Measurements from ENCODE around the gene MTF2.

The MTF2 gene

GRCh38 chr1:93076268-93076667 lies 2.8 kb upstream of the MTF2 start:
- H3K4me3 Mint-ChIP-seq = no peak overlapping the region
- H3K27ac Mint-ChIP-seq = no peak overlapping the region
- H3K9me3 Mint-ChIP-seq (ENCODE audit: low read depth) = no peaks in the 10 kb centered on the region
- no peaks in the 10 kb centered on the region for H3K36me3 Mint-ChIP-seq
- H3K27me3 Mint-ChIP-seq = no peaks in the 10 kb centered on the region
- H3K4me1 Mint-ChIP-seq (ENCODE audit: low read depth) = peaks cover 17% of the 10 kb centered on the region

DNA sequence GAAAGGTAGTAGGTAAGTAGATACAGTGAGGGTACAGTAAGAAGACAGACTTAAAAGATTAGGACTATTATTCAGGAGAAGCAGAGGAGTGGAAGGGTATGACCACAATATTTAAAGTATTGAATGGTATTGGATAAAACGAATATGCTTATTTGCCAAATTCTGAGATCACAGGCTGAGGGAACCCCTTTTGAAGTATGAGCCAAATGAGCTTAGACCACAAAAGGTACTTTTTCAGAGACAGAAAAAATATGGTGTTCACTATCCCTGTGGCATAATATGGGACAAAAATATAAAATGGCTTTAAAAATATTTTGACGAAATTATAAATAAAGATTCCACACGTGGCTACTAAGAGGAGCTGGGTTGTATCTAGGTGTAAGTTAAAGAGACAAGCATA lies 880 bp upstream of the MTF2 start:
- H3K9me3 Mint-ChIP-seq (ENCODE audit: low read depth) = no peaks in the 10 kb centered on the region

DNA sequence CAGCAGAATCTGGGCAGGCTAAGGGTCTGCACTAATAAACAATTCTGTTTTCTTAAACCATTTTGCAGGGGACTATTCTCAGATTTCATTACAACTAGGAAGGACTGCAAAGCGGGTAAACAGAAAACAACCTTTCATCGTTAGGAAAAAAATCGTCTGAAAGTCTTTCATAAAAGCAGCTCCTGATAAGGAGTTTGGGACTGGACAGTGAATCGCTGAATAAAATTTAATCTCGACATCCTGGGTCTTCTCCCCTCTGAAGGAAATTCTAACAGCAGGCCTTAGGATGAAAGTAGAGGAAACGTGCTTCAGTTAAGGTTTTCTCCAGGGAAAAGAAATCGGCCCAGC lies 471 bp upstream of the MTF2 start:
- H3K9me3 Mint-ChIP-seq (ENCODE audit: low read depth) = no peaks in the 10 kb centered on the region

More for the DNA sequence above, 880 bp upstream of the MTF2 start:
- H3K27me3 Mint-ChIP-seq = no peaks in the 10 kb centered on the region
- H3K4me3 Mint-ChIP-seq = peak overlapping the region; percentile 95
- peaks cover 34% of the 10 kb centered on the region for H3K4me1 Mint-ChIP-seq (ENCODE audit: low read depth)
- H3K36me3 Mint-ChIP-seq = peaks cover 2% of the 10 kb centered on the region
- H3K27ac Mint-ChIP-seq = peak overlapping the region; percentile 98

GRCh38 chr1:93079685-93080141 lies 630 bp downstream of the MTF2 start:
- Mint-ChIP-seq H3K27me3 (no peaks in the 10 kb centered on the region), H3K9me3 (ENCODE audit: low read depth) (no peaks in the 10 kb centered on the region), H3K36me3 (peaks cover 8% of the 10 kb centered on the region), H3K4me3 (peak overlapping the region; percentile 95), H3K4me1 (ENCODE audit: low read depth) (peaks cover 48% of the 10 kb centered on the region), H3K27ac (peak overlapping the region; percentile 98)

More for the DNA sequence above, 471 bp upstream of the MTF2 start:
- peak overlapping the region; percentile 95 for H3K4me3 Mint-ChIP-seq
- H3K27ac Mint-ChIP-seq = peak overlapping the region; percentile 98
- H3K27me3 Mint-ChIP-seq = no peaks in the 10 kb centered on the region
- peaks cover 5% of the 10 kb centered on the region for H3K36me3 Mint-ChIP-seq
- H3K4me1 Mint-ChIP-seq (ENCODE audit: low read depth) = peaks cover 38% of the 10 kb centered on the region

GRCh38 chr1:93080179-93080823 lies 1.2 kb downstream of the MTF2 start:
- Mint-ChIP-seq H3K27ac (peak overlapping the region; percentile 98), H3K9me3 (ENCODE audit: low read depth) (no peaks in the 10 kb centered on the region), H3K4me1 (ENCODE audit: low read depth) (peaks cover 50% of the 10 kb centered on the region), H3K27me3 (no peaks in the 10 kb centered on the region), H3K4me3 (peak overlapping the region; percentile 95), H3K36me3 (peaks cover 8% of the 10 kb centered on the region)

GRCh38 chr1:93081716-93082115 lies 2.6 kb downstream of the MTF2 start:
- peaks cover 14% of the 10 kb centered on the region for H3K36me3 Mint-ChIP-seq
- H3K4me1 Mint-ChIP-seq (ENCODE audit: low read depth) = peaks cover 61% of the 10 kb centered on the region
- H3K4me3 Mint-ChIP-seq = peak overlapping the region; percentile 95
- H3K9me3 Mint-ChIP-seq (ENCODE audit: low read depth) = no peaks in the 10 kb centered on the region
- H3K27me3 Mint-ChIP-seq = no peaks in the 10 kb centered on the region
- H3K27ac Mint-ChIP-seq = no peak overlapping the region

GRCh38 chr1:93082313-93082712 lies 3.2 kb downstream of the MTF2 start:
- H3K36me3 Mint-ChIP-seq = peaks cover 16% of the 10 kb centered on the region
- H3K9me3 Mint-ChIP-seq (ENCODE audit: low read depth) = no peaks in the 10 kb centered on the region
- peaks cover 67% of the 10 kb centered on the region for H3K4me1 Mint-ChIP-seq (ENCODE audit: low read depth)
- no peaks in the 10 kb centered on the region for H3K27me3 Mint-ChIP-seq
- H3K4me3 Mint-ChIP-seq = no peak overlapping the region
- no peak overlapping the region for H3K27ac Mint-ChIP-seq

- peaks cover 21% of the 10 kb centered on the region for H3K36me3 Mint-ChIP-seq
- peaks cover 69% of the 10 kb centered on the region for H3K4me1 Mint-ChIP-seq (ENCODE audit: low read depth)
Observed at GRCh38 chr1:93083979-93084378, 4.9 kb downstream of the MTF2 start.

DNA sequence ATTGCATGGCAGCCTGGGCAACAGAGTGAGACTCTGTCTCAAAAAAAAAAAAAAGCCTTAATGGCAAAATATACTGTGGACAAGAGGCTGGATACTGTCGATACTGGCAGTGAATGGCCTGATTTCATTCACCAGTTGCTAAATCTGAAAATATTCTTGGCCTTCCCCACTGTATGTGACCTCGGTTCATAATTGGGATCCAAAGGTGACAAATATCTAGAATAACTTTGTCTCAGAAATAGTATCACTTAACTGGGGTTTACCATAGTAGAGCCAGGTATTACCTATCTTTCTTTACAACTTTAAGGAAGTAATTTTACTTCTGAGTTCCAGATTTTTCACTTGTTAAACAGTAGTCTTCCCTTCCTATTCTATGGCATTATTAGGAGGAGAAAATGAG lies 8.4 kb downstream of the MTF2 start:
- H3K4me3 Mint-ChIP-seq = no peak overlapping the region
- peaks cover 21% of the 10 kb centered on the region for H3K36me3 Mint-ChIP-seq
- peaks cover 71% of the 10 kb centered on the region for H3K4me1 Mint-ChIP-seq (ENCODE audit: low read depth)
- no peaks in the 10 kb centered on the region for H3K9me3 Mint-ChIP-seq (ENCODE audit: low read depth)
- H3K27ac Mint-ChIP-seq = peak overlapping the region; percentile 10
- H3K27me3 Mint-ChIP-seq = no peaks in the 10 kb centered on the region

More at GRCh38 chr1:93083979-93084378, 4.9 kb downstream of the MTF2 start:
- no peaks in the 10 kb centered on the region for H3K27me3 Mint-ChIP-seq
- no peaks in the 10 kb centered on the region for H3K9me3 Mint-ChIP-seq (ENCODE audit: low read depth)
- H3K4me3 Mint-ChIP-seq = no peak overlapping the region
- no peak overlapping the region for H3K27ac Mint-ChIP-seq

DNA sequence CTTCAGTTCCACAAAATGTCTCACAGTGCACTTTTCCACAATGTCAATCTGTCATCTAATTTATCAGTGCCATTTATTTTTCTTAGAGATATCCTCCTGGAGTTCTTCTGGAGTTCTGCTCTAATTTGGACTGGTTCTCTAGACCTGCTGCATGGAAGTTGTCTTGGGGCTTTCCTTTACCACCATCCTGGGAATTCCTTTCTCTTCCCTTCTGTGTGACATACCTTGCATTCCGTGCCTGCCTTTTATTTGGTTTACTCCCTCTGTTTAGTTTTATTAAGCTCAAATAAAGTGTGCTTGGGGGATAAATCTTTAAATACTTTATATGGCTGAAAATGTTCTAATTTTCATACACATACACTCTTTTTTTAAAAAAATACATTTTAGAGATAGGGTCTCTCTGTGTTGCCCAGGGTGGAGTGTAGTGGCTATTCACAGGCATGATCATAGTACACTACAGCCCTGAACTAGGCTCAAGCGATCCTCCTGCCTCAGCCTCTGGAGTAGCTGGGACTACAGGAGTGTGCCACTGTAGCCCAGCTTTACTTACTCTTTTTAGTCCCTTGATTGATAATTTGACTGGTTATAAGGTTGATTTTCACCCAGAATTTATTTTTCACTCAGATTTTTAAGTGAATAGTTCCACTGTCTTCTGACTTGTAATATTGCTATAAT lies 14.4 kb downstream of the MTF2 start:
- Mint-ChIP-seq H3K4me1 (ENCODE audit: low read depth) (peaks cover 67% of the 10 kb centered on the region), H3K9me3 (ENCODE audit: low read depth) (no peaks in the 10 kb centered on the region), H3K4me3 (peak overlapping the region; percentile 35), H3K36me3 (peaks cover 8% of the 10 kb centered on the region), H3K27ac (peak overlapping the region; percentile 76), H3K27me3 (no peaks in the 10 kb centered on the region)

GRCh38 chr1:93095804-93096585 lies 16.9 kb downstream of the MTF2 start:
- H3K36me3 Mint-ChIP-seq = peaks cover 8% of the 10 kb centered on the region
- no peaks in the 10 kb centered on the region for H3K9me3 Mint-ChIP-seq (ENCODE audit: low read depth)
- H3K4me1 Mint-ChIP-seq (ENCODE audit: low read depth) = peaks cover 76% of the 10 kb centered on the region
- H3K4me3 Mint-ChIP-seq = peak overlapping the region; percentile 38
- no peak overlapping the region for H3K27ac Mint-ChIP-seq
- H3K27me3 Mint-ChIP-seq = no peaks in the 10 kb centered on the region

DNA sequence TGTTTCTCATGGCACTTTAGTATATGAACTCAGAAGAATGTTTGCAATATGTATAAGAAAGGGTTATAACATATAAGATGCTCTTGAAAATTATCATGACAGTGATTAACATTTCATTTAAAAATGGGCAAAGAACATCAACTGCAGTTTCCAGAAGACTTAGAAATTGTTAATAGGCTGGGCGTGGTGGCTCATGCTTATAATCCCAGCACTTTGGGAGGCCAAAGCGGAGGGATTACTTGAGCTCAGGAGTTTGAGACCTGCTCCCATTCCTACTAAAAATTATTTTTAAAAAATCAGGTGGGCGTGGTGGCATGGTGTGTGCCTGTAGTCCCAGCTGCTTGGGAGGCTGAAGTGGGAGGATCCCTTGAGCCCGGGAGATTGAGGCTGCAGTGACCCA lies 23.1 kb downstream of the MTF2 start:
- H3K4me1 Mint-ChIP-seq (ENCODE audit: low read depth) = peaks cover 50% of the 10 kb centered on the region
- peaks cover 17% of the 10 kb centered on the region for H3K36me3 Mint-ChIP-seq
- peaks cover 4% of the 10 kb centered on the region for H3K9me3 Mint-ChIP-seq (ENCODE audit: low read depth)
- no peaks in the 10 kb centered on the region for H3K27me3 Mint-ChIP-seq
- H3K27ac Mint-ChIP-seq = no peak overlapping the region
- no peak overlapping the region for H3K4me3 Mint-ChIP-seq

DNA sequence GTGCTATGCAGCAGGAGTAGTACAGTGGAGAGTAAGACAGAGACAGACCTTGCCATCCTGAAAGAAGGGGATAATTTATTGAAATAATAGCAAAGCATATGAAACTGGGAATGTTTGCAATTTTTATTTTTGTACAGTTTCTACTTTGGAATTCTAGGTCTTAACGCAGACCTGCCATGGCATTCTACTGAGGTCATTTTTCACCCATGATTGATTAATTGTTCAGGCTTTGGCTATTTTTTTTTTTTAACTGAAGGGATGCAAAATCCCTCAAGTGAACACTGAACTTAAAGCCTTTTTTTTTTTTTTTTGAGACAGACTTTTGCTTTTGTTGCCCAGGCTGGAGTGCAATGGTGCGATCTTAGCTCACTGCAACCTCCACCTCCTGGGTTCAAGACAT lies 27.1 kb downstream of the MTF2 start:
- peaks cover 4% of the 10 kb centered on the region for H3K9me3 Mint-ChIP-seq (ENCODE audit: low read depth)
- peaks cover 37% of the 10 kb centered on the region for H3K4me1 Mint-ChIP-seq (ENCODE audit: low read depth)
- H3K27ac Mint-ChIP-seq = no peak overlapping the region
- H3K4me3 Mint-ChIP-seq = no peak overlapping the region
- peaks cover 33% of the 10 kb centered on the region for H3K36me3 Mint-ChIP-seq
- H3K27me3 Mint-ChIP-seq = no peaks in the 10 kb centered on the region

- Mint-ChIP-seq H3K36me3 (peaks cover 30% of the 10 kb centered on the region), H3K27ac (no peak overlapping the region), H3K4me1 (ENCODE audit: low read depth) (peaks cover 40% of the 10 kb centered on the region), H3K27me3 (no peaks in the 10 kb centered on the region), H3K9me3 (ENCODE audit: low read depth) (peaks cover 4% of the 10 kb centered on the region), H3K4me3 (no peak overlapping the region)
Observed at GRCh38 chr1:93107395-93107794, 28.3 kb downstream of the MTF2 start.

DNA sequence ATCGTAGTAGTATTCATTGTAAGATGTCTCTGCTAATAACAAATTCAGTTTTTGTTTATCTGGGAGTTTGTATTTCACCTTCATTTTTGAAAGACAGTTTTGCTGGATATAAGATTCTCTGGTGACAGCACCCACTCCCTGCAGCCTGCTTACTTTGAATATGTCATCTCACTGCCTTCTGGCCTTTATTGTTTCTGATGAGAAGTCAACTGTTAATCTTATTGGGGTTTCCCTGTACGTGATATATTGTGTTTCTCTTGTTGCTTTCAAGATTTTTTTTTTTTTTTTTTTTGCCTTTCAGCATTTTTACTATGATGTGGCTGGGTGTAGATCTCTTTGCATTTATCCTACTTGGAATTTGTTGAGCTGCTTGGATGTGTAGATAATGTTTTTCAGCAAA lies 29.3 kb downstream of the MTF2 start:
- Mint-ChIP-seq H3K9me3 (ENCODE audit: low read depth) (peaks cover 4% of the 10 kb centered on the region), H3K4me3 (no peak overlapping the region), H3K27me3 (no peaks in the 10 kb centered on the region), H3K36me3 (peaks cover 30% of the 10 kb centered on the region), H3K27ac (no peak overlapping the region), H3K4me1 (ENCODE audit: low read depth) (peaks cover 40% of the 10 kb centered on the region)

All from activated naive CD8-positive, alpha-beta T cell (primary cell).